ENCODE data around the gene KHDC4. TPM values are rescaled to one million over a fixed set of nuclear protein-coding genes. Genes with fewer than 3 reads are reported as not detected.
A peak's percentile ranks its signal among the peaks of the same experiment; 100 is the strongest.

The KHDC4 gene
- total RNA-seq, 4 donors from 2014 or later = 46.8 to 82.8 (median 67.7) TPM

GRCh38 chr1:155911156-155912055, 22.8 kb downstream of the KHDC4 start, which contains the start of gene RIT1:
TSS of gene RIT1 (minus strand) at chr1:155911349. CDS start at chr1:155910761, 588 bp downstream.
- 5 to 6% methylated on average over 32 to 34 of the region's 34 CpGs for WGBS, 2 donors
- H3K36me3 ChIP-seq = peaks cover 0 to 77% (median 12%) of the 10 kb centered on the region in 3 donors
- peak in 3 of 5 experiments; percentile 6 to 61 (median 25) for TF ChIP-seq CTCF (IDR thresholded peaks at IDR 0.05)
- TF ChIP-seq EP300 (IDR thresholded peaks at IDR 0.05) = peak; percentile 35 to 90
- peak in 1 of 2 donors; percentile 72 for TF ChIP-seq POLR2A (IDR thresholded peaks at IDR 0.05)

GRCh38 chr1:155910621-155911121, 23.5 kb downstream of the KHDC4 start:
- peak in 2 of 5 experiments; percentile 6 to 12 for TF ChIP-seq CTCF (IDR thresholded peaks at IDR 0.05)
- TF ChIP-seq POLR2A (IDR thresholded peaks at IDR 0.05) = no peak
- WGBS, 2 donors = 2 to 4% methylated on average over 11 of the region's 11 CpGs

More at GRCh38 chr1:155911156-155912055, 22.8 kb downstream of the KHDC4 start, which contains the start of gene RIT1:
- Histone ChIP-seq H3K27ac (peak within 1 kb of the TSS; percentile 91 to 98 (median 96)), H3K4me3 (peak within 1 kb of the TSS; percentile 66 to 92 (median 86)), H3K9me3 (no peaks in the 10 kb centered on the region), H3K27me3 (no peaks in the 10 kb centered on the region), H3K4me1 (peaks cover 0 to 28% (median 3%) of the 10 kb centered on the region in 4 donors)
- peak; percentile 76 to 84 for DNase-seq (ENCODE audit: low spot score in 2 of 2)

GRCh38 chr1:155909894-155910293, 24.3 kb downstream of the KHDC4 start:
- no peak for TF ChIP-seq POLR2A (IDR thresholded peaks at IDR 0.05)
- Histone ChIP-seq H3K4me1 (peaks cover 0 to 32% (median 3%) of the 10 kb centered on the region in 4 donors), H3K27me3 (no peaks in the 10 kb centered on the region), H3K36me3 (peaks cover 0 to 77% (median 7%) of the 10 kb centered on the region in 3 donors), H3K4me3 (peak overlapping the region; percentile 66 to 92 (median 86)), H3K9me3 (no peaks in the 10 kb centered on the region), H3K27ac (peak overlapping the region in 3 of 4 donors; percentile 91 to 98 (median 96))
- WGBS, 2 donors = 58 to 76% methylated on average over 4 of the region's 4 CpGs
- DNase-seq (ENCODE audit: low spot score in 2 of 2) = no peak

More at GRCh38 chr1:155910621-155911121, 23.5 kb downstream of the KHDC4 start:
- Histone ChIP-seq H3K4me3 (peak overlapping the region; percentile 66 to 92 (median 86)), H3K4me1 (peaks cover 0 to 32% (median 3%) of the 10 kb centered on the region in 4 donors), H3K9me3 (no peaks in the 10 kb centered on the region), H3K27me3 (no peaks in the 10 kb centered on the region), H3K36me3 (peaks cover 0 to 77% (median 12%) of the 10 kb centered on the region in 3 donors), H3K27ac (peak overlapping the region; percentile 91 to 98 (median 96))
- DNase-seq (ENCODE audit: low spot score in 2 of 2) = no peak

- H3K4me3 ChIP-seq = no peak overlapping the region
- no peaks in the 10 kb centered on the region for H3K27me3 ChIP-seq
- no peak overlapping the region for H3K27ac ChIP-seq
- 92% methylated on average over 12 of the region's 12 CpGs for WGBS, 2 donors
- TF ChIP-seq EP300 (IDR thresholded peaks at IDR 0.05) (no peak), CTCF (IDR thresholded peaks at IDR 0.05) (no peak), POLR2A (IDR thresholded peaks at IDR 0.05) (no peak)
- no peak for DNase-seq (ENCODE audit: low spot score in 2 of 2)
- peaks cover 0 to 9% (median 0%) of the 10 kb centered on the region in 4 donors for H3K4me1 ChIP-seq
- peaks cover 5 to 100% (median 21%) of the 10 kb centered on the region in 3 donors for H3K36me3 ChIP-seq
- H3K9me3 ChIP-seq = no peaks in the 10 kb centered on the region
Measured at GRCh38 chr1:155904261-155904660, 30.0 kb downstream of the KHDC4 start.

GRCh38 chr1:155900161-155900560, 34.1 kb downstream of the KHDC4 start:
- 76 to 91% methylated on average over 4 of the region's 4 CpGs for WGBS, 2 donors
- peaks cover 5 to 94% (median 21%) of the 10 kb centered on the region in 3 donors for H3K36me3 ChIP-seq
- H3K27ac ChIP-seq = no peak overlapping the region
- H3K4me3 ChIP-seq = no peak overlapping the region
- H3K4me1 ChIP-seq = no peaks in the 10 kb centered on the region
- DNase-seq (ENCODE audit: low spot score in 2 of 2) = no peak
- H3K9me3 ChIP-seq = no peaks in the 10 kb centered on the region
- TF ChIP-seq CTCF (IDR thresholded peaks at IDR 0.05) = no peak
- no peak for TF ChIP-seq EP300 (IDR thresholded peaks at IDR 0.05)
- no peaks in the 10 kb centered on the region for H3K27me3 ChIP-seq

Data from tibial nerve (tissue), 4 donors.